HG02623 (cell line): ENCODE measurements around the gene SDK1.
"Not testable (repeated sequence)": the region's sequence is repeated elsewhere in the genome, so short reads cannot be mapped to it uniquely, and the experiment has no call there.

ENCODE experiments used
- ATAC-seq: cut with Tn5 transposase; IDR thresholded peaks from one replicate; pipeline ENCODE4 v1.9.1; 2021; ENCODE audit warnings: moderate library complexity; ENCODE audit not compliant: unreplicated experiment

SDK1 gene

DNA sequence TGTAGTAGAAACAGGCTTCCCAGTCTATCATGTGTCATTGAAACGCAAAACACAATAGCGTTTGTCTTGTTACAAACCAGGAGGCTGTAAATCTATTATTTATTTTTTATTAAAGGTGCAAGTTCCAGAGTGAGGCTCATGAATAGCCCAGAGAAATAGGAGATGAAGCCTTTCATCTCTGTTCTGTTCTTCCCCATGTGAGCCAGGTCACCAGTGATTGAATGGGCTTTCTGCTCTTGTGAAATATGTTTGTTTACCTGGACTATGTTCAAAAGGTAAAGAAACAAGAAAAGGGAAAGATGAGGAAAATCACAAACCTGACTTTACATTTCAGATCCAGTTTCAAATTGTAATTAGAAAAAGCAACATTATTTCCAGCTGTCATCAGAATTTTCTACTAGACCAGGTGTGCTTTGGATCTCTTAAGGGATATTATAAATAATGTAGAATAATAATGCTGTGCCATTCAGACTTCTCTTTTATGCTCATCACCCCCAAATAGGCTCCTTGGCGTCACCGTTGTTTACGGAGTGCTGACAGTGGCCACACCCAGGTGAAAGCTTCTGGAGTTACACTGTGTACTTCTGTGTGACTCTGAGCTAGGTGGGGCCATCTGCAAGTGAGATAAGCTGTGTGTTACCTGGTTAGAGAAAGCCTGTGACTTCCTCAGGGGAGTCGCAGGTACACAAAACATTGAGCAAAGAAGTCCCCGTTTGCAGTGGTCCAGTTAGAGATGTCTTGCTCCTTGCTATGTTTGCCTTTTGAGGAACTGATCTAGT, 274.9 kb downstream of the SDK1 start:
- no peak for ATAC-seq

DNA sequence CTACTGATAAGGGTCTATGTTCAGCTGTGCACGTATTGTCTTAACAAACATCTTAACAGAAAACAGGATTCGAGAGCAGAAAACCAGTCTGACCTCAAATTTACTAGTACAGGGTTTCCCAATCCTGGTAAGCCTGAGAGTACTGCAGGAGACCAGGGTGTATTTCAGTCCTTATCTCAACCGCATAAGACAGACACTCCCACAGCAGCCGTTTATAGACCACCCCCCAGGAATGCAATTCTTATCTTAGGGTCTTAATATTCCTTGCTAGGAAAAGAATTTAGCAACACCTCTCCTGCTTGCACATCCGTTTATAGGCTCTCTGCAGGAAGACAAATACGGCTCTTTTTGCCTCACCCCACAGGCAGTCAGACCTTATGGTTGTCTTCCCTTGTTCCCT, 277.3 kb downstream of the SDK1 start:
- ATAC-seq, result no peak

DNA sequence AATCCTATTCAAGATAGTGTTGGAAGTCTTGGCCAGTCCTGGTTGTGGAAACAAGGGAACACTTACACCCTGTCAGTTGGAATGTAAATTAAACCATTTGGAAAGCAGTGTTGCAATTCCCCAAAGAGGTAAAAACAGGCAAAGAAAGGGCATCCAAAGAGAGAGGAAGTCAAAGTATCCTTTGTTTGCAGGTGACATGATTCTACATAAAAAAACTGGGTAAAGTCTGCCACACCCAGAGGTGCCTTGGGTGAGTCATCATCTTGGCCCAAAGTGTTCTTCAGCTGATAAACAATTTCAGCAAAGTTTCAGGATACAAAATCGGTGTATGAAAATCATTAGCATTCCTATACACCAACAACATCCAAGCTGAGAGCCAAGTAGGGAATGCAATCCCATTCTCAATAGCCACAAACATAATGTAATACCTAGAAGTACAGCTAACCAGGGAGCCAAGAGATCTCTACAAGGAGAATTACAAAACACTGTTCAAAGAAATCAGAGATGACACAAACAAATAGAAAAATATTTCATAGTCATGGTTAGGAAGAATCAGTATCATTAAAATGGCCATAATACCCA, 278.7 kb downstream of the SDK1 start:
- ATAC-seq, result no peak

DNA sequence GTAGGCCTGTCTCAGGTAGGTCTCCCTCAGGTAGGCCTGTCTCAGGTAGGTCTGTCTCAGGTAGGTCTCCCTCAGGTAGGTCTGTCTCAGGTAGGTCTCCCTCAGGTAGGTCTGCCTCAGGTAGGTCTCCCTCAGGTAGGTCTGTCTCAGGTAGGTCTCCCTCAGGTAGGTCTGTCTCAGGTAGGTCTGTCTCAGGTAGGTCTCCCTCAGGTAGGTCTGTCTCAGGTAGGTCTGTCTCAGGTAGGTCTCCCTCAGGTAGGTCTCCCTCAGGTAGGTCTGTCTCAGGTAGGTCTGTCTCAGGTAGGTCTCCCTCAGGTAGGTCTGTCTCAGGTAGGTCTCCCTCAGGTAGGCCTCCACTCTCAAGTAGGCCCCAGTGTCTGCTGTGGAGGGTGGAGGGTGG, 281.1 kb downstream of the SDK1 start:
- ATAC-seq, result not testable (repeated sequence)

DNA sequence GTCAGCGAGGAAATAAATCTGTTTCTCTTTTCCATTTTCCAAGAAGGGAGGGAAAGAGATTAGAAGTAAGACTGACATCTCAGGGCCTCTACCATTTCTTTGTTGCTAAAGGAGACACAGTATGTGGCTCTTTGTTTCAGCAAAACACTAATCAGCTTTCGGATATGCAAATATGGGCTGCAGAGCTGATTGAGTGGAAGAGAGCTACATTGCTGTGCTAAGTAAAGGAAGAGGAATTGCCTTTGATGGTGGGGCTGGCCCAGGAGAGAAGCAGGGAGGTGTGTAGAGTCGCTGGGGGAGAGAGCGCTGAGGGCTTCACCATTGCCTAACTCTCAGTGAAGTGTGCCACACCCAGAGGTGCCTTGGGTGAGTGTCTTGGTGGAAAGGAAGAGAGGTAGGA, 284.8 kb downstream of the SDK1 start:
- no peak for ATAC-seq

DNA sequence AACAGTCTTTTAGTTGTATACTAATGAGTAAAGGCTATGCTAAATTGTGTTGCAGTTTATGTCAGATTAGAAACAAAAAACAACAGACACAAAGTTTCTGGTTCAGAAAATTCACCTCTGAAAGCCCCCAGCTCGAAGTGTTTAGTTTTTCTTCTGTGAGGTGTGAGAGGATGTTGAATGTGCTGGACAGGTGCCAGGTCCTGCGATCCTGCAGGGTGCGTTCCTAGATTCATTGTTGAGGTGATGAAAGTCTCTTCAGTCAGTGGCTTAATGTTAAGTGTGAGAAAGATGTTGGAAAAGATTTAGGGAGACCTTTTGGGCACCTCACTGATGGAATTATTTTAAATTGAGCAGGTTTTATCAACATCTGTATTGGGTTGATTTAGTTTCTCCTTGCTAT, 287.3 kb downstream of the SDK1 start:
- no peak for ATAC-seq

DNA sequence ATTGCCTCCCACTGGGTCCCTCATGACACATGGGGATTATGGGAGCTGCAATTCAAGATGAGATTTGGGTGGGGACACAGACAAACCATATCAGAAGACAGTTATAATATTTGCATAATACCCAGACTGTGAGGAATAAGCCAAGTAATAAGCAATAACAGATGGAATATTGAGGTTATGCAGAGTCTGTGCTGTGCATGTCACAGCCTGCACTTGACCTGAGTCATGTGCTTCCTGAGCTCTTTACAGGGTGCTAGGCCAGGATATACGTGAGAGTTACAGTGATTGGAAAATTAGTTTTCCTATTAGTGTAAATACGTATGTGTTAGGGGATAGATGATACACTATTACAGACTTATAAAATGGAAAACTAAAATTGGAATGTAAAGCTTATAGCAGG, 288.7 kb downstream of the SDK1 start:
- ATAC-seq, result no peak

DNA sequence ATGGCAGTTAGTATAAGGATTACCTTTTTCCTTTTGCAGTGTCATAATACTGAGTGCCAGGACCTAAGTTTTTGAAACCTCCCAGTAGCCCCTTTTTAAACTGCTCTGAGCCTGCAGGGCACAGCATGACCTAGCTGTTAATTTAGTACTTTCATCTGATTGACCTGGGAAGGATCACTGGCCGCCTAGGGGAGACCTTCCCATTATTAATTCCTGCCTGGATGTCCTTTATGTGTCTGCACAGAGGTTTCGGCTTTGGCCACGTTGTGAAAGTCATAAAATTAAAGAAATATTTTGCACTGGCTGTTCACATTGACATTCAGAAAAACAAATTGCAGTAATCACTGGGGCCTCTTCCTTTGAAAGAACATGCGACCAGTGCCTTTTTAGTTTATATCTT, 290.2 kb downstream of the SDK1 start:
- ATAC-seq, result no peak

DNA sequence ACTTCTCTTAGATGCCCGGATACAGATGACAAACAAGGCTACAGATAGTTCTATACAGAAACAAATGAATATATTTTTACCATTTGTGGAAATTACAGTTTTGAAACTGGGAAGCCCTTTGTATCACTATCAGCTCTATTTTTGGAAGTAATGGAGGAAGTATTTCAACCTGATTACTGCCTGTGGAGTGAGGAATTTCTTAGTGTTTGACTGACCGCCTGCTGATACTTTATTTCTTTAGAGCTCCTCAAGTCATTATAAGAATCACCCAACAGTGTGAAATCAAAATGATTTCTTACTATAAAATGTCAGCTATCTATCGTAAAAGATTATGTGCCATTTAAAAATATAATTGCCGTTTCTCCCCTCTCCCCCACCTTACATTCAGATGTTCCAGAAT, 290.9 kb downstream of the SDK1 start:
- ATAC-seq, result no peak

DNA sequence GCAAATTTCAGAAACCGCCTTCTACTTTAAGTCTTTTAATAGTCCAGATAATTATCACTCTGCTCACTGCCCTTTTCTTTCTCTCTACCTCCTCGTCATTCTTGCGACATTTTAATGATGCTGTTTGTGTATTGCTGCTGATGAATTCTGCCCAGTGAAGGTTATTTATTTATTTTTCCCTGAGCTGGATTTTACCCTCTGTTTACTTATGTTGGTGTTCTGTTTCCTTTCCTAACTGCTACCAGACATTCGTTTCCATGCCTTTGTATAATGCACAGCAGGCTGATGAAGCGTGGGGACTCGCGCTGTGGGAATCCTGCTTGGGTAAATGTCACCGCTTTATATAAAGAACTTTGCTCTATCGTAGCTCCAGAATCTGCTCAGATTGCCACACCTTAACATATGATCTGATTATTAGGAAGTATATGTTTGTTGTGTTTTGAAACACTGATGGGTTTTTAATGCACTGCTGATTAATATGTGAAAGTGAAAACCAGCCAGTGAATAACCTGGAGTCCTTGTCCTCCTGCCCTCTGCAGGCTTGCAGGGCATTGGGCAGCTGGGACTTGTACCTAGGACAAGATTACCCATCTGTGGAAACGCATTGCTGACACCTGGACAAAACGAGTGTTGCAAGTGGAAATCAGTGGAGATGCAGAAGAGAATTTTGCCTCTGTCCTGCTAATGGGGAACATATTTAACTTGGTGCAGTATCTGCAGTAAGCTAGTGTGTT, 291.5 kb downstream of the SDK1 start:
- ATAC-seq, result no peak

DNA sequence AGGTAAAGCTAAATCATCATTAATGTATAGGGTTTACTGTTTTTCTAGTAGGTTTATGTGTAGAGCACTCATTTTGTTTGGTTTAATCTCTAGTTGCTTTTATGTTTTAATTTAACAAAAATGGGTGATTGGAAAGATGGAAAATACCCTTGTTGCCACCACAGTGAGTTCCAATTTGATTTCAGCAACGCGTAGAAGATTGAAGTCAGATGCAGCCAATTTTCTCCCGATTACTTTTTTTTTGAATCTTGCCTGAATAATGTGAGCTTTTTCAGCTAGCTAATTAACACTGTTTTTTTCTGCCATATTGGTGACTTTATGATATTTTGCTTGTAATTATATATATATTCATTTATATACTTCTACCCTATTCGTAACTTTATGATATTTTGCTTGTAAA, 293.8 kb downstream of the SDK1 start:
- ATAC-seq, result no peak

DNA sequence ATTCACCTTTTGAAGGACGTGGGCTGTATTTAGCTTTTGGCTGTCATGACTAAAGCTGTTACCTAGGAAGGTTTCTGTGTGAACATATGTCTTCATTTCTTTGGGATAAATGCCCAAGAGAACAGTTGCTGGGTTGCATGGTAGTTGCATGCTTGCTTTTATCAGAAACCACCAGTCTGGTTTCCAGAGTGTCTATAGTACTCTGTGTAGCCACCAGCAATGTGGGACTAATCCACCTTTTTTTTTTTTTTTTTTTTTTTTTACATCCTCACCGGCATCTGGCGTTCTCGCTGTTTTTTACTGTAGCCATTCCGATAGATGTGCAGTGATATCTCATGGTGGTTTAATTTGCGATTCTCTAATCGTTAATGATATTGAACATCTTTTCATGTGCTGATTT, 297.8 kb downstream of the SDK1 start:
- no peak for ATAC-seq

DNA sequence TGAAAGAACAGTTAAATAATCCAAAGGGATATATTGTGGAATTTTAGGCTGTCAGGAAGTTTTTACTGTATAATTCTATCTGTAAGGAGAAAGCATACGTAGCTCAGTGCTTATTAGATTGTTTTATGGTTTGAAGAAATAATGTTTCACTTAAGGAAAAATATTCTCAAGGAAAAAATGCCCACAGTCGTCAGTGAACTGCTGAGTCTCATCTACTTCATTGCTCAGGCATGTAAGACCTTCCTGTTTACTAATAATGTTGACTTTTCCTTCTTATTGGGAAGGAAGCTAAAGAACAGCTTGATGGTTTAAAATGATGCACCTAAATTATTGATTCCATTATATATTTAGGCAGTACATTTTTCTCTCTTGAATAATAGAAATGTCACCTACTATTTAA, 304.2 kb downstream of the SDK1 start:
- no peak for ATAC-seq

DNA sequence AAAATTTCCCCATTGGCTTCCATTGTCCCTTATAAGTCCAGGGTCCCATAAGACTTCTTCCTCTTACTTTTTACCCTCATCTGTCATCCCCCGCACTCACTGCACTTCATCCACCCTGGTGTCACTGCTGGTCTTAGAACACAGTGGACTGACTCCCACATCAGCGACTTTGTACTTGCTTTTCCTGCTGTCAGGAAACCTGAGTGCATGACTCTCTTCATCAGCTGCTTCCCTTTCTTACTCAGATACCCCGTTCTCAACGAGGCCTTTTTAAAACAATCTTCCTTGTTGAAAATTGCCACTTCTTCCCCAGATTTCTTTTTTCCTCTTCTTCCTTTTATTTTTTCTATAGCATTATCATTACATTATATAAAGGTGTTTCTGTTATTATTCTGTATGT, 305.4 kb downstream of the SDK1 start:
- ATAC-seq, result no peak

DNA sequence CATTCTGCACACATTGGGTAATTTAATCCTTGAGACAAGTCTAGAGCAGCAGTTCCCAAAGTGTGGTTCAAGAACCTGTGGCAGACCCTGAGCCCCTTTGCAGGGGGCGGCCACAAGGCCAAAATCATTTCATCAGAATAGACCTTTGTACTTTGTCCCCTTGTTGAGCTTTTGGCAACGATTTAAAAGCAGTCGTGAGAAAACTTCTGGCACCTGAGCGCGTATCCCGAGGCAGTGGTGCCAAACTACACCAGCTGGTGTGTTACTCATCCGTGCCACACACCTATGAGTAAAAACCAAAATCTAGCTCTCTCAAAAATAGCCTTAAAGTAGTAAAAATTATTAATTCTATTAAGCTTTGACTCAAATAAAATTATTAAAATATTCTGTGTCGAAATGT, 306.8 kb downstream of the SDK1 start:
- ATAC-seq, result no peak

DNA sequence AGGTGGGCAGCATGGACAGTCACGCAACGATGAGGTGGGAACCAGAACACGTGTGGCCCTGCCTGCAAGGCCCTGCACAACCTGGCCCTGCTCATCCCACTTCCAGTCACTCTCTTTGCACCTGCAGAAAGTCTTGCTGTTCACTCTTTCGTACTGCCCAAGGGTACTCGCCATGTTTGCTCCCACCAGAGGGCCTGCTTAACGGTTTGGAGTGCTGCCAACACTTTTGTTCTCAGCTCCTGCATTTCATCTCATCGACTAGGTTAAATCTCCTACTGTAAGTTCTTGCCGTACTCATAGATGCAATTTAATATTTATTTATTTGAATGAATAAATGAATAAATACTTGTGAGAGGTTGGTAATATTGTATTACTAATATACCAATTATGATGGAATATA, 315.3 kb downstream of the SDK1 start:
- ATAC-seq, result no peak

DNA sequence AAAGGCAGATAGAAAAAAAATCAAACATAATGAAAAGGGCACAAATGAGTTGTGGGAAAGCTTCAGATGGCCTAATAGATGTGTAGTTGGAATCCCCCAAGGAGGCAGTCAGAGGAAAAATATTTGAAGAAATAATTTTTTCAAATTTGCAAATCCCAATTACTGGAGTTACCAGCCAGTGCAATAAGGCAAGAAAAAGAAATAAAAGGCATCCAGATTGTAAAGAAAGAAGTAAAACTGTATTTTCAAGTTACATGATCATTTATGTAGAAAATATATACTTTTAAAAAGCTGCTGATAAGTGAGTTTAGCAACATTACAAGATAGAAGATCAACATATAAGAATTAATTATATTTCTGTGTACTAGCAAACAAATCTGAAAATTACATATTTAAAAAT, 329.0 kb downstream of the SDK1 start:
- ATAC-seq, result no peak

DNA sequence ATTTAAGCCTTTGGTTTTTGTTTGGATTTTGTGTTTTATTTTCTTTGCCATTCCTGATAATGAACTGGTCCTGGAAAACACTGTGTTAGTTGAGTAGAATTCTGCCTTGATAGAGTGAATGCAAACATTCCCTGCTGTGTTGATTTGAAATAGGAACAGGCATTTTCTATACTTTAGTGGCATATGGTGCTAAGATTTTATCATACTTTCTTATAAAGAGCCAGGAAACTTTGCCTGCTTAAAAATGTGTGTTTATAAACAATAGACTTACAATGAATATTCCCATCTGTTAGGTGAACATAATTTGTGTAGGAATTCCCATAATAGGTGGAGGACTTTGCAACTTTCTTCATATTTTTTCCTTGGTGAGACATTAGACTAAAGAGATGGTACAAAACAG, 333.3 kb downstream of the SDK1 start:
- no peak for ATAC-seq

DNA sequence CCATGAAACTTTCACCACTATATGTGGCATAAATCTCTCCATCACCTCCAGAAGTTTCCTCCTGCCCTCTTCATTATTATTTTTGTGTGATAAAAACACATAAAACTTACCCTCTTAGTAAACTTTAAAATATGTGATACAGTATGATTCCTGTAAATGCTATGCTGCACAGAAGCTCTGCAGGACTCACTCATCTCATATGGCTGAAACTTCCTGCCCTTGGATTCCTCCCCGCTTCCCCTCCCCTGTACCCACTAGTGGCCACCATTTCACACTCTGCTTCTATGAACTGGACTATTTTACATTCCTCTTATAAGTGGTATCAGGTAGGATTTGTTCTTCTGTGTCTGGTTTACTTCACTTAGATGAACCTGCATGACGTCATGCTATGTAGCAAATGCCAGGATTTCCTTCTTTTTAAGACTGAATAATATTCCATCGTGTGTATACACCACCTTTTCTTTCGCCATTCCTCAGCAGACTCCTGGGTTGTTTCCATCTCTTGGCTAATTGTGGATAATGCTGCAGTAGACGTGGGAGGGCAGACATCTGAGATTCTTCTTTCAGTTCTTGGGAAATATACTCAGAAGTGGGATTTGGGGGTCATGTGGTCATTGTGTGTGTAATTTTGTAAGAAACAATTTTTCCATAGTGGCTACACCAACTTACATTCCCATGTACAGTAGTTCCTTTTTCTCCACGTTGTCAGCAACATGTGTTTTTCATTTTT, 335.2 kb downstream of the SDK1 start:
- no peak for ATAC-seq

DNA sequence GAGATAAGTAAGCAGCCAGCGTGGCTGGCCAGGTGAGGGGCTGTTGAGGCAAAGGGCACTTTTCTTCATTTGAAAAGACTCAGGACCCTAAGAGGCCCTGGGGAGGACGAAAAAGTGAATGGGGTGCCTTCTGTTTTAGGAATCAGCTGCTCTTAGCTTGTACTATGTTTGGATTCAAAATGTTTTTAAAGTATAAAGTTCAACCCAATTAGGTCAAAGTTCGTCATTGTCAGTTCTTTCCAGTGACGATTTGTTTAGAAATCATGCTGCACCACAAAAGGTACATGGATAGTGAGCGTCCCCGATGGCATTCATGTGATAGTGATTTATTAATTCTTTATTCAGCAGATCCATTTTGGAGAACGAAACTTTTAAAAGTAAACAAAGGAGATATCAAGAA, 338.2 kb downstream of the SDK1 start:
- ATAC-seq, result no peak

DNA sequence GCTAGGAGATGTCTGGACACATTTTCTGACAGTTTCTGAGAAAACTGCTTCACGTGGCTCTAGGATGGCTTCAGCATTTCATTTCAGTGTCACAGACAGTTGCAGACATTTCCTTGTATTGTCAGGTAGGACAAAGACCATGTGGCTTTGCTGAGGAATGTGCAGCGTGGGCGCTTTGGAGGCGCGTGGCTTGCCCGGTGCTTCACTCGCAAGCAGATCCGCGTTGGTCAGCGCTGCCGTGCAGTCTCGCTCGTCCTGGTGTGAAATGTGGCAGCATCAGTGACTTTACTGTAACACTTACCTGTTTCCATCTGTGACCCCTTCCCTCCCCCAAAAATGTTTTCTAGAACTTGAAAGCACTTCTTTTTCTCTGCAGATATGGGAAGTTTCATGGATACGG, 340.5 kb downstream of the SDK1 start:
- ATAC-seq, result no peak

DNA sequence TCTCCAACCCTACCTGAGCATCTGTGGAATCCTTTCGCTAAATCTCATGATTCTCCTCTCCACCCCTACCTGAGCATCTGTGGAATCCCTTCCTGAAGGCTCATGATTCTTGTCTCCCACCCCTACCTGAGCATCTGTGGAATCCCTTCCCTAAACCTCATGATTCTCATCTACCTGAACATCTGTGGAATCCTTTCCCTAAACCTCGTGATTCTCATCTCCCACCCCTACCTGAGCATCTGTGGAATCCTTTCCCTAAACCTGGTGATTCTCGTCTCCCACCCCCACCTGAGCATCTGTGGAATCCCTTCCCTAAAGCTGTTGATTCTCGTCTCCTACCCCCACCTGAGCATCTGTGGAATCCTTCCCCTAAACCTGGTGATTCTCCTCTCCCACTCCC, 342.0 kb downstream of the SDK1 start:
- no peak for ATAC-seq
